Caco-2 (cell line): Measurements from ENCODE around the gene C12orf50. TPM values are rescaled to one million over a fixed set of nuclear protein-coding genes. Genes with fewer than 3 reads are reported as not detected.

Source experiments
- BruUV-seq: library from RNA; stranded (reverse); fragments of 400-500 nt; replicated peaks from 2 replicates; lab custom pipeline; 2021; lab: Mats Ljungman, UMichigan
- CTCF ChIA-PET: fragments of 300-600 bp; sonication (Branson Sonifier 250); formaldehyde crosslinking; loops from one replicate; lab custom pipeline; 2022; ENCODE audit warnings: antibody characterized with exemption; lab: Charles Lee
- POLR2A ChIA-PET: fragments of 300-600 bp; sonication (Branson Sonifier 250); formaldehyde crosslinking; loops from one replicate; lab custom pipeline; 2022; ENCODE audit warnings: antibody characterized with exemption; lab: Charles Lee
- DNase-seq, 2 experiments: peaks; one replicate each; pipeline versions ENCODE4 v3.0.0 to v3.0.0-alpha.2; 2020 to 2022
- H3K27me3 ChIP-seq: replicated peaks from 2 replicates; pipeline ENCODE4 v1.6.0; 2011; ENCODE audit warnings: low read length; ENCODE audit not compliant: control insufficient read depth, insufficient read depth
- H3K36me3 ChIP-seq: 2 replicates; pipeline ENCODE4 v1.5.1; 2011; ENCODE audit warnings: low read length; ENCODE audit not compliant: control insufficient read depth, insufficient read depth
- H3K4me1 ChIP-seq: fragments of 250-450 bp; sonication (Bioruptor Pico); 2 replicates; pipeline ENCODE4 v1.5.1; 2020; ENCODE audit warnings: mild to moderate bottlenecking
- H3K4me3 ChIP-seq: 2 replicates; pipeline ENCODE4 v1.5.1; 2011; ENCODE audit warnings: low read depth, mild to moderate bottlenecking, control low read depth, low read length
- H3K9me3 ChIP-seq: fragments of 250-450 bp; sonication (Bioruptor Pico); 2 replicates; pipeline ENCODE4 v1.5.1; 2020; ENCODE audit warnings: mild to moderate bottlenecking, moderate library complexity
- H3K27ac Mint-ChIP-seq: one replicate; pipeline ENCODE4 v1.8.0; 2022; ENCODE audit warnings: mixed read lengths; ENCODE audit not compliant: unreplicated experiment
- H3K27me3 Mint-ChIP-seq: one replicate; pipeline ENCODE4 v1.8.0; 2022; ENCODE audit warnings: mixed read lengths; ENCODE audit not compliant: insufficient read depth, unreplicated experiment
- H3K36me3 Mint-ChIP-seq: one replicate; pipeline ENCODE4 v1.8.0; 2022; ENCODE audit warnings: mild to moderate bottlenecking, mixed read lengths; ENCODE audit not compliant: insufficient read depth, unreplicated experiment
- H3K4me1 Mint-ChIP-seq: one replicate; pipeline ENCODE4 v1.8.0; 2022; ENCODE audit warnings: low read depth, mixed read lengths; ENCODE audit not compliant: unreplicated experiment
- H3K4me3 Mint-ChIP-seq: one replicate; pipeline ENCODE4 v1.8.0; 2022; ENCODE audit warnings: mild to moderate bottlenecking, moderate library complexity, mixed read lengths; ENCODE audit not compliant: unreplicated experiment
- H3K9me3 Mint-ChIP-seq: one replicate; pipeline ENCODE4 v1.8.0; 2022; ENCODE audit warnings: mixed read lengths; ENCODE audit not compliant: unreplicated experiment
- intact Hi-C: fragments of 100-400 bp; cut with micrococcal nuclease; formaldehyde crosslinking; loops from one replicate; pipeline ENCODE4 v1.10.0; 2022; ENCODE audit not compliant: unreplicated experiment
- total RNA-seq: library from RNA; stranded (reverse); gene quantifications from 2 replicates; pipeline ENCODE4 v1.2.3, GENCODE V29; 2022
- TF ChIP-seq, protein P1 (sequence below), 2 experiments: fragments of 200-600 bp in 1 of 2; IDR thresholded peaks; 1 replicate in 1 of 2; 2 replicates in 1 of 2; pipeline versions ENCODE4 v1.5.1 to v1.8.0; 2011 to 2022; ENCODE audit warnings: antibody characterized with exemption in 1 of 2, control low read depth in 1 of 2, inconsistent platforms in 1 of 2, low read depth in 1 of 2, low read length in 1 of 2, mild to moderate bottlenecking in 1 of 2, moderate library complexity in 1 of 2; ENCODE audit not compliant: insufficient read depth in 1 of 2, severe bottlenecking in 1 of 2, unreplicated experiment in 1 of 2

C12orf50 gene
- total RNA-seq, 1 experiment from 2014 or later, result not detected

DNA sequence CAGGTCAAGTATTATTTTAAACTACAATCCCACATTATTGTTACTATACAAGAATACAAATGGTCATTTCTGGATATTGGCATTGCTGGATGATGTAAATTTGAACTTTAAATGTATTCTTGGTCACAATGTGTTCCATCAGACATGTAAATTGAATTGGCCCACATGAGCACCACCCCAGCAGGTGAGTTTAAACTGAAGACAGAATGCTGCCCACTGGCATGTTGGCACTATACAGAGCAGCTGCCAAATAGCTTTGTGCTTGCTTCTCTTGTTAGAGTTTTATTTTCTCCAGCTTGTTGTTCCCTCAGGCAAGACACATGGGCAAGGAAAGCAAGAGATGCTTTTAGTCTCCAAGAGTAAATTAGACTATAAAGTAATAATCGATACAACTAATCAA lies 98.6 kb downstream of the C12orf50 start:
- TF ChIP-seq, protein P1, sequence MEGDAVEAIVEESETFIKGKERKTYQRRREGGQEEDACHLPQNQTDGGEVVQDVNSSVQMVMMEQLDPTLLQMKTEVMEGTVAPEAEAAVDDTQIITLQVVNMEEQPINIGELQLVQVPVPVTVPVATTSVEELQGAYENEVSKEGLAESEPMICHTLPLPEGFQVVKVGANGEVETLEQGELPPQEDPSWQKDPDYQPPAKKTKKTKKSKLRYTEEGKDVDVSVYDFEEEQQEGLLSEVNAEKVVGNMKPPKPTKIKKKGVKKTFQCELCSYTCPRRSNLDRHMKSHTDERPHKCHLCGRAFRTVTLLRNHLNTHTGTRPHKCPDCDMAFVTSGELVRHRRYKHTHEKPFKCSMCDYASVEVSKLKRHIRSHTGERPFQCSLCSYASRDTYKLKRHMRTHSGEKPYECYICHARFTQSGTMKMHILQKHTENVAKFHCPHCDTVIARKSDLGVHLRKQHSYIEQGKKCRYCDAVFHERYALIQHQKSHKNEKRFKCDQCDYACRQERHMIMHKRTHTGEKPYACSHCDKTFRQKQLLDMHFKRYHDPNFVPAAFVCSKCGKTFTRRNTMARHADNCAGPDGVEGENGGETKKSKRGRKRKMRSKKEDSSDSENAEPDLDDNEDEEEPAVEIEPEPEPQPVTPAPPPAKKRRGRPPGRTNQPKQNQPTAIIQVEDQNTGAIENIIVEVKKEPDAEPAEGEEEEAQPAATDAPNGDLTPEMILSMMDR (IDR thresholded peaks at IDR 0.05; ENCODE audit: insufficient read depth in 1 of 2, low read depth in 1 of 2, low read length in 1 of 2, severe bottlenecking in 1 of 2, unreplicated experiment in 1 of 2), result no peak
- no TSS peak for BruUV-seq
- H3K36me3 ChIP-seq, result no peaks in the 10 kb centered on the region
- no peak overlapping the region for H3K4me3 ChIP-seq
- intact Hi-C loops, result no loop called here
- Mint-ChIP-seq H3K4me3 (no peak overlapping the region), H3K4me1 (no peaks in the 10 kb centered on the region), H3K9me3 (peaks cover 2% of the 10 kb centered on the region), H3K27ac (no peak overlapping the region), H3K36me3 (no peaks in the 10 kb centered on the region), H3K27me3 (peaks cover 3% of the 10 kb centered on the region)
- CTCF ChIA-PET, result no interaction called here
- DNase-seq, result no peak
- H3K27me3 ChIP-seq, result no peaks in the 10 kb centered on the region
- POLR2A ChIA-PET, result no interaction called here
- H3K4me1 ChIP-seq, result no peaks in the 10 kb centered on the region
- no peaks in the 10 kb centered on the region for H3K9me3 ChIP-seq

Other genes with a start within 250 kb of the C12orf50 start
- gene CEP290, start 112.7 kb upstream of the C12orf50 start, total RNA-seq, result 14.0 and 16.2 TPM in 2 replicates
- 31.8 and 31.9 TPM in 2 replicates for gene TMTC3, start 112.9 kb upstream of the C12orf50 start, total RNA-seq